Breast epithelium (tissue), 3 donors: Measurements from ENCODE around the gene PIM2.

Experiments used
- POLR2A ChIP-seq: fragments of 450-650 bp; IDR thresholded peaks from one replicate; pipeline ENCODE4 v1.6.1; 2016; ENCODE audit warnings: antibody characterized with exemption, mild to moderate bottlenecking, moderate library complexity
- POLR2AphosphoS5 ChIP-seq, 3 donors: sonication (generic); formaldehyde crosslinking; IDR thresholded peaks; one replicate each; pipeline ENCODE4 v1.6.1; 2017; ENCODE audit warnings: antibody characterized with exemption in 3 of 3
- TF ChIP-seq, protein P1 (sequence below), 3 donors: fragments of 450-650 bp; IDR thresholded peaks; one replicate each; pipeline ENCODE4 v1.5.1; 2016 to 2017; ENCODE audit warnings: antibody characterized with exemption in 3 of 3, mild to moderate bottlenecking in 3 of 3, moderate library complexity in 3 of 3

DNA sequence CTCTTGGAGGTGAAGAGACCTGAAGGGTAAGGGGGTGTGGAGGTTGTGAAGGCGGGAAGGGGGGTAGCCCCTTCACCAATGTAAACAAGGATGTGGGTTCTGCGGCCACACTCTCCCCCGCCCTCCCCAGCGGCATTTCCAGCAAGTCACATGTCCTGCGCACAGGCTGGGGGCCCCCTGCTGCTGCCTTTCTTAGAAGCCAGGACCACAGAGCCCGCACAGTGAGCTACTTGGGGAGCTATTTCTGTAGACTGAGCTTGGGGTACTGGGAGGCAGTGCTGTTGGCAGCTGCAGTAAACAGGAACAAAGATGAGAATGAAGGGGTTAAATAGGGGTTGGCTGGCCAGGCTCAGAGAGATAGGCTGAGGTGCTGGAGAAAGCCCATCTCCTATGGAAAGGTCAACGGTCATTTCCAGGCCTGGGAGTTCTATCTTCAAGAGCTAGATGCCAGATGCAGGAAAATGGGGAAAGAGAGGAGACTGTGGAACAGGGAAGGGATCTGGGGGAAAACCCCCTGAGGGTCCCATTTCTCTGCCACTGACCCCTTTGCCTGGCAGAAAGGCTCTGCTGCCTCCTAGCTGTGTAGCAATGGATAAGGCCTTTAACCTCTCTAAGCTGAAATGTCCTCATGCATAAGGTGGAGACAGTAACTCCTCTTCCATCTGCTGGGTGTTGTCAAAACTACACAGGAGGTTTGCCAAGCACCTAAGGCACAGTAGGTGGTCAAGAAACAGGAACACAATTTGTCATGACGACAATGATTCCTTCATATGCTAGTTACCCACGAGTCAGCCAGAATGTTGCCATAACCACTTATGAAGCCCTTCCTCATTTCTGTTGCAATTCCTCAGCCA, 18.5 kb upstream of the PIM2 start:
- TF ChIP-seq POLR2AphosphoS5 (IDR thresholded peaks at IDR 0.05) (peak in 1 of 3 donors; percentile 42), POLR2A (no peak)
- TF ChIP-seq, protein P1, sequence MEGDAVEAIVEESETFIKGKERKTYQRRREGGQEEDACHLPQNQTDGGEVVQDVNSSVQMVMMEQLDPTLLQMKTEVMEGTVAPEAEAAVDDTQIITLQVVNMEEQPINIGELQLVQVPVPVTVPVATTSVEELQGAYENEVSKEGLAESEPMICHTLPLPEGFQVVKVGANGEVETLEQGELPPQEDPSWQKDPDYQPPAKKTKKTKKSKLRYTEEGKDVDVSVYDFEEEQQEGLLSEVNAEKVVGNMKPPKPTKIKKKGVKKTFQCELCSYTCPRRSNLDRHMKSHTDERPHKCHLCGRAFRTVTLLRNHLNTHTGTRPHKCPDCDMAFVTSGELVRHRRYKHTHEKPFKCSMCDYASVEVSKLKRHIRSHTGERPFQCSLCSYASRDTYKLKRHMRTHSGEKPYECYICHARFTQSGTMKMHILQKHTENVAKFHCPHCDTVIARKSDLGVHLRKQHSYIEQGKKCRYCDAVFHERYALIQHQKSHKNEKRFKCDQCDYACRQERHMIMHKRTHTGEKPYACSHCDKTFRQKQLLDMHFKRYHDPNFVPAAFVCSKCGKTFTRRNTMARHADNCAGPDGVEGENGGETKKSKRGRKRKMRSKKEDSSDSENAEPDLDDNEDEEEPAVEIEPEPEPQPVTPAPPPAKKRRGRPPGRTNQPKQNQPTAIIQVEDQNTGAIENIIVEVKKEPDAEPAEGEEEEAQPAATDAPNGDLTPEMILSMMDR (IDR thresholded peaks at IDR 0.05) = no peak
